ENCODE measurements around the gene ADGRE3. TPM values are rescaled to one million over a fixed set of nuclear protein-coding genes. Genes with fewer than 3 reads are reported as not detected.

ADGRE3 gene
- total RNA-seq, result not detected in 2 replicates

- DNase-seq (ENCODE audit: low read depth) (no peak), FAIRE-seq (peak; percentile 47)
- no peaks in the 10 kb centered on the region for H3K36me3 ChIP-seq (ENCODE audit: control insufficient read depth, insufficient read depth, low read length)
- H3K4me3 ChIP-seq (ENCODE audit: low read depth, low read length), result no peak within 1 kb of the TSS
- no peaks in the 10 kb centered on the region for H3K27me3 ChIP-seq (ENCODE audit: control insufficient read depth, insufficient read depth, low read length)
- TF ChIP-seq CTCF (IDR thresholded peaks at IDR 0.05; ENCODE audit: insufficient read depth, low read length, severe bottlenecking), result no peak
Observed at GRCh38 chr19:14674764-14675163, at the start of gene ADGRE3. ADGRE3 (minus strand) TSS chr19:14674844; CDS start chr19:14674770, 74 bp downstream.

- Histone ChIP-seq H3K36me3 (ENCODE audit: control insufficient read depth, insufficient read depth, low read length) (peaks cover 1% of the 10 kb centered on the region), H3K4me3 (ENCODE audit: low read depth, low read length) (no peak overlapping the region), H3K27me3 (ENCODE audit: control insufficient read depth, insufficient read depth, low read length) (no peaks in the 10 kb centered on the region)
- FAIRE-seq, result no peak
- no peak for DNase-seq (ENCODE audit: low read depth)
- TF ChIP-seq CTCF (IDR thresholded peaks at IDR 0.05; ENCODE audit: insufficient read depth, low read length, severe bottlenecking), result no peak
Observed at GRCh38 chr19:14722127-14722526, 47.5 kb upstream of the ADGRE3 start.

- Histone ChIP-seq H3K36me3 (ENCODE audit: control insufficient read depth, insufficient read depth, low read length) (peaks cover 5% of the 10 kb centered on the region), H3K4me3 (ENCODE audit: low read depth, low read length) (no peak overlapping the region), H3K27me3 (ENCODE audit: control insufficient read depth, insufficient read depth, low read length) (no peaks in the 10 kb centered on the region)
- FAIRE-seq (no peak), DNase-seq (ENCODE audit: low read depth) (no peak)
- TF ChIP-seq CTCF (IDR thresholded peaks at IDR 0.05; ENCODE audit: insufficient read depth, low read length, severe bottlenecking), result no peak
Observed at GRCh38 chr19:14719162-14719561, 44.5 kb upstream of the ADGRE3 start.

GRCh38 chr19:14718522-14719116 is 44.0 kb upstream of the ADGRE3 start:
- Histone ChIP-seq H3K36me3 (ENCODE audit: control insufficient read depth, insufficient read depth, low read length) (peaks cover 5% of the 10 kb centered on the region), H3K4me3 (ENCODE audit: low read depth, low read length) (no peak overlapping the region), H3K27me3 (ENCODE audit: control insufficient read depth, insufficient read depth, low read length) (no peaks in the 10 kb centered on the region)
- no peak for TF ChIP-seq CTCF (IDR thresholded peaks at IDR 0.05; ENCODE audit: insufficient read depth, low read length, severe bottlenecking)
- DNase-seq (ENCODE audit: low read depth) (no peak), FAIRE-seq (no peak)

- no peak for FAIRE-seq
- no peaks in the 10 kb centered on the region for H3K27me3 ChIP-seq (ENCODE audit: control insufficient read depth, insufficient read depth, low read length)
- no peak overlapping the region for H3K4me3 ChIP-seq (ENCODE audit: low read depth, low read length)
- no peak for TF ChIP-seq CTCF (IDR thresholded peaks at IDR 0.05; ENCODE audit: insufficient read depth, low read length, severe bottlenecking)
- DNase-seq (ENCODE audit: low read depth), result no peak
- H3K36me3 ChIP-seq (ENCODE audit: control insufficient read depth, insufficient read depth, low read length), result peaks cover 5% of the 10 kb centered on the region
Observed at GRCh38 chr19:14715841-14716240, 41.2 kb upstream of the ADGRE3 start.

- H3K36me3 ChIP-seq (ENCODE audit: control insufficient read depth, insufficient read depth, low read length), result peaks cover 18% of the 10 kb centered on the region
- no peak overlapping the region for H3K4me3 ChIP-seq (ENCODE audit: low read depth, low read length)
- DNase-seq (ENCODE audit: low read depth) (no peak), FAIRE-seq (no peak)
- H3K27me3 ChIP-seq (ENCODE audit: control insufficient read depth, insufficient read depth, low read length), result no peaks in the 10 kb centered on the region
- TF ChIP-seq CTCF (IDR thresholded peaks at IDR 0.05; ENCODE audit: insufficient read depth, low read length, severe bottlenecking), result no peak
Observed at GRCh38 chr19:14704450-14704849, 29.8 kb upstream of the ADGRE3 start.
